Erythroblast (primary cell): ENCODE data around the gene NRDC.

Source experiments
- GATA1 ChIP-seq: IDR thresholded peaks from 2 replicates; pipeline ENCODE4 v1.6.1; 2011; ENCODE audit warnings: low read depth, mild to moderate bottlenecking, control low read depth, low read length, moderate library complexity
- POLR2A ChIP-seq: IDR thresholded peaks from 2 replicates; pipeline ENCODE4 v1.6.1; 2011; ENCODE audit warnings: mild to moderate bottlenecking, low read length

DNA sequence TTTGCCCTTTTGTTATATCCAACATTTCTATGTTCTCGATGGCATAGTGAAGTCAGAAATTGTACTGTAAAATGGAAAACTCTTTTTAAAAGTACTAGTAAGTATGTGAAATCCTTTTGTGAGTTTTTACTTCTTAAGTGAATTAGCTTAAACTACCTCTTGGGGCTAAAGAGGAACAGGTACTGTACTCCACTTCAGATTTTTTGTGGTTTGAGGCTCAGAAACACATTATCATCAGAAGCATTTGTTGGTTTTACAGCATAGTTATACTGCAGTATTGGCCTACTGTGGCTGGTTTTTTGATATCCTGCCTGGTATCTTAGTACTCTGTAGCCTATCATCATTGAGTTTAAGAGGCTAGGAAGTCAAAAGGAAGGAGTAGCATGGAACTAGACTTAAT is 117.2 kb downstream of the NRDC start:
- no peak for TF ChIP-seq GATA1
- TF ChIP-seq POLR2A: no peak
